Activated B cell treated with CpG ODN at 0.5 μM for 24 hours (primary cell): Measurements from ENCODE around the gene C1orf116. TPM values are rescaled to one million over a fixed set of nuclear protein-coding genes. Genes with fewer than 3 reads are reported as not detected.
"Not testable (repeated sequence)": the region's sequence is repeated elsewhere in the genome, so short reads cannot be mapped to it uniquely, and the experiment has no call there.

Experiments
- ATAC-seq: fragments of 200-7000 bp; cut with Tn5 transposase; one replicate; pipeline ENCODE4 v1.10.0; 2021; ENCODE audit warnings: low read depth, mild to moderate bottlenecking, moderate library complexity
- CTCF ChIA-PET: fragments of 350-600 bp; sonication (Branson Sonifier 250); formaldehyde crosslinking; loops from one replicate; lab custom pipeline; 2021; ENCODE audit warnings: antibody characterized with exemption; lab: Charles Lee
- POLR2A ChIA-PET: fragments of 350-600 bp; sonication (Branson Sonifier 250); formaldehyde crosslinking; loops from one replicate; lab custom pipeline; 2021; ENCODE audit warnings: antibody characterized with exemption; lab: Charles Lee
- DNase-seq: peaks from one replicate; pipeline ENCODE4 v3.0.0; 2022
- H3K27ac Mint-ChIP-seq: one replicate; pipeline ENCODE4 v1.8.0; 2020; ENCODE audit warnings: mixed read lengths
- H3K27me3 Mint-ChIP-seq: one replicate; pipeline ENCODE4 v1.8.0; 2021; ENCODE audit warnings: mixed read lengths
- H3K36me3 Mint-ChIP-seq: one replicate; pipeline ENCODE4 v1.8.0; 2021; ENCODE audit warnings: low read depth, mixed read lengths
- H3K4me1 Mint-ChIP-seq: one replicate; pipeline ENCODE4 v1.8.0; 2021; ENCODE audit warnings: mixed read lengths
- H3K4me3 Mint-ChIP-seq: one replicate; pipeline ENCODE4 v1.8.0; 2020; ENCODE audit warnings: mild to moderate bottlenecking, mixed read lengths
- H3K9me3 Mint-ChIP-seq: one replicate; pipeline ENCODE4 v1.8.0; 2020; ENCODE audit warnings: mixed read lengths
- CTCF ChIP-seq: fragments of 200-600 bp; IDR thresholded peaks from one replicate; pipeline ENCODE4 v1.8.0; 2022; ENCODE audit warnings: antibody characterized with exemption, mild to moderate bottlenecking
- intact Hi-C: fragments of 100-400 bp; cut with micrococcal nuclease; formaldehyde crosslinking; loops from one replicate; pipeline ENCODE4 v1.15.1; 2024
- total RNA-seq: library from RNA; stranded (reverse); gene quantifications from 2 replicates; pipeline ENCODE4 v1.2.3, GENCODE V29; 2022

Gene C1orf116
- total RNA-seq, 1 donor from 2014 or later: 0.09 TPM

GRCh38 chr1:207049514-207049913, 17.0 kb upstream of the C1orf116 start:
- DNase-seq: no peak
- Mint-ChIP-seq H3K4me1 (peaks cover 64% of the 10 kb centered on the region), H3K27ac (no peak overlapping the region), H3K36me3 (peaks cover 52% of the 10 kb centered on the region), H3K9me3 (no peaks in the 10 kb centered on the region), H3K4me3 (peak overlapping the region; percentile 98), H3K27me3 (no peaks in the 10 kb centered on the region)
- no peak for TF ChIP-seq CTCF
- ATAC-seq: no peak
- CTCF ChIA-PET: interaction anchor here (0.8 to 3.0 kb wide), 12 partner anchors 8 to 453 kb away, joined by 3 to 26 read pairs (median 5); partner anchors contain the start of genes CR1 and CR2
- POLR2A ChIA-PET: interaction anchor here (0.8 to 1.6 kb wide), 3 partner anchors 17 to 450 kb away, joined by 3 to 5 read pairs (median 4); partner anchors contain the start of genes C1orf116 and EIF2D
- intact Hi-C loops: no loop called here

GRCh38 chr1:207049054-207049453, 16.5 kb upstream of the C1orf116 start:
- ATAC-seq: no peak
- H3K4me1 Mint-ChIP-seq: peaks cover 60% of the 10 kb centered on the region
- TF ChIP-seq CTCF: no peak
- ChIA-PET POLR2A (interaction anchor here (1.6 kb wide), 1 partner anchor 450 kb away, joined by 5 read pairs; no protein-coding TSS in a partner anchor), CTCF (interaction anchor here (0.8 to 3.0 kb wide), 8 partner anchors 10 to 453 kb away, joined by 3 to 26 read pairs (median 8); no protein-coding TSS in a partner anchor)
- no peaks in the 10 kb centered on the region for H3K27me3 Mint-ChIP-seq
- no peak for DNase-seq
- no peaks in the 10 kb centered on the region for H3K9me3 Mint-ChIP-seq
- H3K4me3 Mint-ChIP-seq: no peak overlapping the region
- intact Hi-C loops: no loop called here
- no peak overlapping the region for H3K27ac Mint-ChIP-seq
- H3K36me3 Mint-ChIP-seq: peaks cover 53% of the 10 kb centered on the region

GRCh38 chr1:207048041-207048440, 15.5 kb upstream of the C1orf116 start:
- DNase-seq (no peak), ATAC-seq (no peak)
- Mint-ChIP-seq H3K9me3 (no peaks in the 10 kb centered on the region), H3K36me3 (peaks cover 49% of the 10 kb centered on the region), H3K4me3 (no peak overlapping the region), H3K27ac (no peak overlapping the region), H3K27me3 (no peaks in the 10 kb centered on the region), H3K4me1 (peaks cover 52% of the 10 kb centered on the region)
- ChIA-PET CTCF (interaction anchor here (0.8 to 3.0 kb wide), 5 partner anchors 27 to 451 kb away, joined by 5 to 26 read pairs (median 6); no protein-coding TSS in a partner anchor), POLR2A (no interaction called here)
- intact Hi-C loops: no loop called here
- TF ChIP-seq CTCF: no peak

- H3K9me3 Mint-ChIP-seq: no peaks in the 10 kb centered on the region
- no peak overlapping the region for H3K4me3 Mint-ChIP-seq
- ChIA-PET CTCF (interaction anchor here (1.8 to 2.2 kb wide), 2 partner anchors 37 to 452 kb away, joined by 5 to 8 read pairs; no protein-coding TSS in a partner anchor), POLR2A (no interaction called here)
- no peak for TF ChIP-seq CTCF
- H3K27ac Mint-ChIP-seq: no peak overlapping the region
- intact Hi-C loops: no loop called here
- ATAC-seq (no peak), DNase-seq (no peak)
- peaks cover 47% of the 10 kb centered on the region for H3K36me3 Mint-ChIP-seq
- H3K4me1 Mint-ChIP-seq: peaks cover 47% of the 10 kb centered on the region
- H3K27me3 Mint-ChIP-seq: no peaks in the 10 kb centered on the region
Observed at GRCh38 chr1:207047505-207047904, 14.9 kb upstream of the C1orf116 start.

- Mint-ChIP-seq H3K4me3 (no peak overlapping the region), H3K27me3 (no peaks in the 10 kb centered on the region), H3K4me1 (peaks cover 32% of the 10 kb centered on the region), H3K36me3 (peaks cover 48% of the 10 kb centered on the region), H3K27ac (no peak overlapping the region), H3K9me3 (no peaks in the 10 kb centered on the region)
- ATAC-seq (no peak), DNase-seq (no peak)
- intact Hi-C loops: no loop called here
- ChIA-PET POLR2A (no interaction called here), CTCF (interaction anchor here (1.0 to 1.4 kb wide), 3 partner anchors 30 to 454 kb away, joined by 3 to 4 read pairs (median 3); no protein-coding TSS in a partner anchor)
- no peak for TF ChIP-seq CTCF
Observed at GRCh38 chr1:207045453-207045852, 12.9 kb upstream of the C1orf116 start.

GRCh38 chr1:207041397-207041796, 8.8 kb upstream of the C1orf116 start:
- H3K27ac Mint-ChIP-seq, H3K27me3 Mint-ChIP-seq, POLR2A ChIA-PET, ATAC-seq, intact Hi-C loops, H3K9me3 Mint-ChIP-seq, H3K4me1 Mint-ChIP-seq, DNase-seq, H3K4me3 Mint-ChIP-seq: not testable (repeated sequence)
- CTCF ChIA-PET: interaction anchor here (1.4 kb wide), 1 partner anchor 9 kb away, joined by 4 read pairs; no protein-coding TSS in a partner anchor
- H3K36me3 Mint-ChIP-seq: peaks cover 14% of the 10 kb centered on the region
